ENCODE results near the gene GINS3. TPM values are rescaled to one million over a fixed set of nuclear protein-coding genes. Genes with fewer than 3 reads are reported as not detected.

The GINS3 gene
- total RNA-seq, 4 donors from 2014 or later = 1.2 to 2.0 (median 1.8) TPM

- no peak overlapping the region for H3K4me3 ChIP-seq
- H3K9me3 ChIP-seq = no peaks in the 10 kb centered on the region
- H3K36me3 ChIP-seq = peaks cover 0 to 7% (median 0%) of the 10 kb centered on the region in 4 donors
- peaks cover 0 to 16% (median 0%) of the 10 kb centered on the region in 4 donors for H3K27me3 ChIP-seq
- no peak for DNase-seq (ENCODE audit: extremely low spot score)
- no peak overlapping the region for H3K27ac ChIP-seq (replicated peaks in 1 of 4)
- TF ChIP-seq POLR2AphosphoS5 (IDR thresholded peaks at IDR 0.05) = no peak
- no peak for TF ChIP-seq EP300 (IDR thresholded peaks at IDR 0.05)
- peaks cover 0 to 7% (median 0%) of the 10 kb centered on the region in 4 donors for H3K4me1 ChIP-seq
- intact Hi-C loops (cut with DNase I) = no loop called here
- WGBS = 88% methylated on average over 6 of the region's 6 CpGs
These were observed 38.4 kb downstream of the GINS3 start for GRCh38 chr16:58430718-58431117.

GRCh38 chr16:58433569-58433951, 41.3 kb downstream of the GINS3 start:
- Histone ChIP-seq H3K4me3 (no peak overlapping the region), H3K4me1 (peaks cover 0 to 7% (median 0%) of the 10 kb centered on the region in 4 donors), H3K27ac (replicated peaks in 1 of 4) (no peak overlapping the region), H3K36me3 (peaks cover 0 to 20% (median 0%) of the 10 kb centered on the region in 4 donors), H3K27me3 (peaks cover 0 to 16% (median 0%) of the 10 kb centered on the region in 4 donors), H3K9me3 (no peaks in the 10 kb centered on the region)
- DNase-seq (ENCODE audit: extremely low spot score) = no peak
- TF ChIP-seq EP300 (IDR thresholded peaks at IDR 0.05) (no peak), POLR2AphosphoS5 (IDR thresholded peaks at IDR 0.05) (no peak), POLR2A (IDR thresholded peaks at IDR 0.05; ENCODE audit: low read depth) (no peak), CTCF (IDR thresholded peaks at IDR 0.05) (no peak)
- 67% methylated on average over 3 of the region's 4 CpGs for WGBS
- intact Hi-C loops (cut with DNase I) = no loop called here

- H3K4me3 ChIP-seq = no peak overlapping the region
- WGBS = 86% methylated on average over 2 of the region's 2 CpGs
- TF ChIP-seq CTCF (IDR thresholded peaks at IDR 0.05) = no peak
- TF ChIP-seq POLR2A (IDR thresholded peaks at IDR 0.05; ENCODE audit: low read depth) = no peak
- no peak for TF ChIP-seq POLR2AphosphoS5 (IDR thresholded peaks at IDR 0.05)
- TF ChIP-seq EP300 (IDR thresholded peaks at IDR 0.05) = no peak
- no peak overlapping the region for H3K27ac ChIP-seq (replicated peaks in 1 of 4)
- intact Hi-C loops (cut with DNase I) = no loop called here
- peaks cover 0 to 7% (median 0%) of the 10 kb centered on the region in 4 donors for H3K4me1 ChIP-seq
- no peak for DNase-seq (ENCODE audit: extremely low spot score)
- H3K27me3 ChIP-seq = peaks cover 0 to 16% (median 0%) of the 10 kb centered on the region in 4 donors
- no peaks in the 10 kb centered on the region for H3K9me3 ChIP-seq
- H3K36me3 ChIP-seq = peaks cover 0 to 20% (median 0%) of the 10 kb centered on the region in 4 donors
These were observed 43.5 kb downstream of the GINS3 start for GRCh38 chr16:58435779-58436178.

- H3K27ac ChIP-seq (replicated peaks in 1 of 4) = no peak overlapping the region
- 85% methylated on average over 3 of the region's 3 CpGs for WGBS
- no peaks in the 10 kb centered on the region for H3K9me3 ChIP-seq
- intact Hi-C loops (cut with DNase I) = no loop called here
- no peak for TF ChIP-seq CTCF (IDR thresholded peaks at IDR 0.05)
- H3K36me3 ChIP-seq = peaks cover 0 to 19% (median 0%) of the 10 kb centered on the region in 4 donors
- peaks cover 0 to 17% (median 0%) of the 10 kb centered on the region in 4 donors for H3K27me3 ChIP-seq
- no peak for DNase-seq (ENCODE audit: extremely low spot score)
- no peak overlapping the region for H3K4me3 ChIP-seq
- H3K4me1 ChIP-seq = peaks cover 0 to 3% (median 0%) of the 10 kb centered on the region in 4 donors
These were observed 47.9 kb downstream of the GINS3 start for GRCh38 chr16:58440131-58440530.

- Histone ChIP-seq H3K36me3 (peaks cover 0 to 4% (median 0%) of the 10 kb centered on the region in 4 donors), H3K4me3 (no peak overlapping the region), H3K4me1 (peaks cover 0 to 3% (median 0%) of the 10 kb centered on the region in 4 donors), H3K27me3 (peaks cover 0 to 23% (median 0%) of the 10 kb centered on the region in 4 donors), H3K27ac (replicated peaks in 1 of 4) (no peak overlapping the region), H3K9me3 (no peaks in the 10 kb centered on the region)
- TF ChIP-seq POLR2A (IDR thresholded peaks at IDR 0.05; ENCODE audit: low read depth) (no peak), POLR2AphosphoS5 (IDR thresholded peaks at IDR 0.05) (no peak), CTCF (IDR thresholded peaks at IDR 0.05) (no peak), EP300 (IDR thresholded peaks at IDR 0.05) (no peak)
- no peak for DNase-seq (ENCODE audit: extremely low spot score)
- intact Hi-C loops (cut with DNase I) = no loop called here
- WGBS = 31% methylated on average over 5 of the region's 5 CpGs
These were observed 50.3 kb downstream of the GINS3 start for GRCh38 chr16:58442547-58442946.
